Bronchial epithelial cell (primary cell): ENCODE data around the gene PTPN6. TPM values are rescaled to one million over a fixed set of nuclear protein-coding genes. Genes with fewer than 3 reads are reported as not detected.

Experiments used
- DNase-seq: peaks from one replicate; pipeline ENCODE4 v3.0.0-alpha.2; 2010; ENCODE audit warnings: low read depth
- FAIRE-seq: peaks from 2 replicates; lab custom pipeline; 2011; peaks lifted over from hg19 to GRCh38; lab: Jason Lieb, UNC
- H3K27me3 ChIP-seq: 2 replicates; pipeline ENCODE4 v1.5.1; 2011; ENCODE audit warnings: low read length; ENCODE audit not compliant: control insufficient read depth, insufficient read depth
- H3K36me3 ChIP-seq: 2 replicates; pipeline ENCODE4 v1.5.1; 2011; ENCODE audit warnings: low read length; ENCODE audit not compliant: control insufficient read depth, insufficient read depth
- H3K4me3 ChIP-seq: 2 replicates; pipeline ENCODE4 v1.5.1; 2011; ENCODE audit warnings: mild to moderate bottlenecking, low read depth, low read length, control low read depth
- total RNA-seq: library from RNA; depleted of rRNA; stranded (reverse); fragments of >200 nt; gene quantifications from 2 replicates; pipeline ENCODE4 v1.2.1, GENCODE V29; 2014
- TF ChIP-seq, protein P1 (sequence below): IDR thresholded peaks from 2 replicates; pipeline ENCODE4 v1.5.1; 2011; ENCODE audit warnings: mild to moderate bottlenecking, moderate library complexity, low read length, control low read depth, inconsistent platforms; ENCODE audit not compliant: insufficient read depth, severe bottlenecking

PTPN6 gene
- total RNA-seq, 1 donor from 2014 or later = 12.4 TPM

DNA sequence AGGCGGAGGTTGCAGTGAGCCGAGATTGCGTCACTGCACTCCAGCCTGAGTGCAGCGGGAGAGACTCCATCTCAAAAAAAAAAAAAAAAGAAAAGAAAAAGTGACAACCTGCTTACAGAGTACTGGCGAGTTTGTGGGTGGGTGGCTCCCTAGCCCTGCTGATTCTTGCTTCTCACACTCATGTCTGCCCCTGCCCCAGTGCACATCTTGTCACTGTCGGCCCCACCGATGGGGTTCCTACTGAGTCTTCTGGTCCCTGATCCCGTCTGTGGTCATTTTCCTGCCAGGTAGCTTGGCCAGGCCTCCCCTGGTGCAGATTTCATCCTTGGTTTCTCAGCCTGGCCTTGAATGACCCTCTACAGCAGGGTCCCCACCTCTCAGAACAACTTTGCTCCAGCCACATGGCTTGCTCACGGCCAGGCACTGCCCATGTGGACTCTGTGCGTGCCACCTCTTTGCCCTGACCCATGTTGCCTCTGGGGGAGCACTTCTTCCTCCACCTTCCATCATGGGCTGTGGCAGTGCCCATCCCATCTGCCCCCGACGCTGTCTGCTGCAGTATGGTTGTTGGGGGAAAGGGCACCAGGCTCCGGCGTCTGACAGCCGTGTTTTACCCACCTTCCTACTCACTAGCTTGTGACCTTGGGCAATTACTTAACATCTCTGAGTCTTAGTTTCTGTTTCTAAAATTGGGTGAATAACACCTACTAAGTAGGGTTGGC lies 2.1 kb upstream of the PTPN6 start:
- DNase-seq (no peak), FAIRE-seq (no peak)
- no peak overlapping the region for H3K4me3 ChIP-seq
- no peaks in the 10 kb centered on the region for H3K27me3 ChIP-seq
- TF ChIP-seq, protein P1, sequence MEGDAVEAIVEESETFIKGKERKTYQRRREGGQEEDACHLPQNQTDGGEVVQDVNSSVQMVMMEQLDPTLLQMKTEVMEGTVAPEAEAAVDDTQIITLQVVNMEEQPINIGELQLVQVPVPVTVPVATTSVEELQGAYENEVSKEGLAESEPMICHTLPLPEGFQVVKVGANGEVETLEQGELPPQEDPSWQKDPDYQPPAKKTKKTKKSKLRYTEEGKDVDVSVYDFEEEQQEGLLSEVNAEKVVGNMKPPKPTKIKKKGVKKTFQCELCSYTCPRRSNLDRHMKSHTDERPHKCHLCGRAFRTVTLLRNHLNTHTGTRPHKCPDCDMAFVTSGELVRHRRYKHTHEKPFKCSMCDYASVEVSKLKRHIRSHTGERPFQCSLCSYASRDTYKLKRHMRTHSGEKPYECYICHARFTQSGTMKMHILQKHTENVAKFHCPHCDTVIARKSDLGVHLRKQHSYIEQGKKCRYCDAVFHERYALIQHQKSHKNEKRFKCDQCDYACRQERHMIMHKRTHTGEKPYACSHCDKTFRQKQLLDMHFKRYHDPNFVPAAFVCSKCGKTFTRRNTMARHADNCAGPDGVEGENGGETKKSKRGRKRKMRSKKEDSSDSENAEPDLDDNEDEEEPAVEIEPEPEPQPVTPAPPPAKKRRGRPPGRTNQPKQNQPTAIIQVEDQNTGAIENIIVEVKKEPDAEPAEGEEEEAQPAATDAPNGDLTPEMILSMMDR = peak; percentile 1
- H3K36me3 ChIP-seq = peaks cover 2% of the 10 kb centered on the region

DNA sequence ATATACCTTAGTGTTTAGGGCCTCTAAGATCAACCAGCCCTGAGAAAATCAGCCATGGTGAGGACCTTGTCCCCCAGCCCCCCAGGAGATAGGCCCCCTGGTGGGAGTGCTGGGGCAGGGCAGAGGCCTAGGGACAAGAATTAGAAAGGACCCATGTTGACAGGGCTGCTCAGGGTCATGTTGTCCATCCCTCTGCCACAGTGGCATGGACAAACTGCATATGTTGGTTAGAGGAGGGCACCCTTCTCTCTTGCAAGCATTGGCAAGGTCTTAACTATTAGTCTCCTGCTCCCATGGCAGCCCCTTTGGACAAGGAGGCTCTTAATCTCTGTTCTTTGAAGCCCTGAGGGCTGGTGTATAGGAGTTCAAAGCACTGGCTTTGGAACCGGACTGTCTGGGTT lies 755 bp upstream of the PTPN6 start:
- H3K4me3 ChIP-seq = no peak overlapping the region
- FAIRE-seq (no peak), DNase-seq (no peak)
- TF ChIP-seq, protein P1 = no peak
- peaks cover 2% of the 10 kb centered on the region for H3K36me3 ChIP-seq
- no peaks in the 10 kb centered on the region for H3K27me3 ChIP-seq

DNA sequence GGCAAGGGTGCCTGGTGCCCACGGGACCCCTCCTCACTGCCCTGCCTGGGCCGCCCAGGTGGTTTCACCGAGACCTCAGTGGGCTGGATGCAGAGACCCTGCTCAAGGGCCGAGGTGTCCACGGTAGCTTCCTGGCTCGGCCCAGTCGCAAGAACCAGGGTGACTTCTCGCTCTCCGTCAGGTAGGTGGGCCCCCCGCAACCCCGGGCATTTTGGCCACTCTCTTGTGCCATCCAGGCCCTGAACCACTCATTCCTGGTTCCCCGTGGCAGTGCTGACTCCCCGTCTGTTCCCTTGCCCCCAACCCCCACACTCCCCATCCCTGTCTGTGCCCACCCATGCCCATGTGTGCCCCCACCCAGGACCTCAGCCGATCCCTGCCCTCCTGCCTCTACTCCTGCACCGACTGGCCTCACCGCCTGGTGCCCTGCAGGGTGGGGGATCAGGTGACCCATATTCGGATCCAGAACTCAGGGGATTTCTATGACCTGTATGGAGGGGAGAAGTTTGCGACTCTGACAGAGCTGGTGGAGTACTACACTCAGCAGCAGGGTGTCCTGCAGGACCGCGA lies 480 bp downstream of the PTPN6 start:
- Histone ChIP-seq H3K36me3 (peaks cover 4% of the 10 kb centered on the region), H3K27me3 (no peaks in the 10 kb centered on the region), H3K4me3 (no peak overlapping the region)
- TF ChIP-seq, protein P1 = no peak
- DNase-seq = no peak
- FAIRE-seq = no peak

DNA sequence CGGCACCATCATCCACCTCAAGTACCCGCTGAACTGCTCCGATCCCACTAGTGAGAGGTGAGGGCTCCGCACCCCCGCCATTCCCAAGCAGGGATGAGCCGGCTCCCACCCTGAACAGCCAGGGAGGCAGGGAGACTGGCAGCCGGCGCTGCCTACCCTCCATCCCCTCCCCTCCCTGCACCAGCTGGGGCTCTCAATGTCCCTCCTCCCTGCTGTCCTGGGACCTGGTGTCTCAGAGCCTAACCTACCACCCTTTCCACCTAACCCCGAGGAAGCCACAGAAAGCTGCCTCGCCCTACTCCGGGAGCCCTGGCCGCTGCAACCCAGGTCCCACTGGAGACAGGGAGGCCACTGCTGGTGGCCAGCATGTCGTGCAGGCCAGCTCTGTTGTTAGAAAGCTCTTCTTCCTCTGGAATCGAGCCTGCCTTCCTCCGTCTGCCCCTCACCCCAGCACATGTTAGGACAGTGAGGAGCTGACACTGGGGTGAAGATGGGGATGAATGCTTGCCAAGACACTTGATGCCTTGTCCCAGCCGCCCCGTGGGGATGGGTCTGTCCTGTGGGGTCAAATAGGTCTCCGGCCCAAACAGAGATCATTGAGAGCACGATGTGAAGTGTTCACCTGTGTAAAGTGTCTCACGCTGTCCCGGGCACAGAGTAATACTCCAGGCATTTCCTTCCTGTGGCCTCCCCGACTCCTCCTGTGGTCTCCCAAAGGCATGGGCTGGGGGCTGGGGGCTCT lies 1.1 kb downstream of the PTPN6 start:
- Histone ChIP-seq H3K27me3 (no peaks in the 10 kb centered on the region), H3K36me3 (peaks cover 6% of the 10 kb centered on the region), H3K4me3 (no peak overlapping the region)
- FAIRE-seq = peak; percentile 52
- TF ChIP-seq, protein P1 = no peak
- no peak for DNase-seq

DNA sequence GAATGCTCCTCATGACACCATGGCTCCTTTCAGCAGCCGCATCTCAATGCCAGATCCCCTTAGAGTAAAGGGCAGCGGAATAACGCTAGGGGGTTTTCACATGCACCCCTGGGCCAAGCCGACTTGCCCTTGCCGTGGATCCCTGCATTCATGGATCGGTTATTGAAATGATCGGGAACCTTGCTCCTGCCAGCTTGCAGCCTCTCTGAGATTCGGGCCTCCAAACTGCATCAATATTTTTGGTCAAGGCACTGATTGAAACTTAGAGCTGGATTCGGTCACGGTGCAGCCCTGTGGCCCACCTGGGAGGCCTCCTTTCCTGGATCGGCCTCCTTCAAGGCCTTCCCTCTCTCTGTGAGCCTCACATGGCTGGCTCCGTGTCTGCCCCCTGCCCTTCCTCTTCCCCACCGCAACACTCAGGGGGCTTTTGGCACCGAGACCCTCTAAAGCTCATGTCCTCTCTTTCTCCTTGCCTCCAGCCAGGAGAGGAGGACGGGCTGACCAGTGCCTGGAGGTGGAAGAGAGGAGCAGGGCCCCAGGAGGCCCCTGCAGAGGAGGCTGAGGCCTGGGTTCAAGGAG lies 1.8 kb downstream of the PTPN6 start:
- H3K27me3 ChIP-seq = no peaks in the 10 kb centered on the region
- TF ChIP-seq, protein P1 = no peak
- H3K4me3 ChIP-seq = no peak overlapping the region
- DNase-seq = no peak
- FAIRE-seq = no peak
- H3K36me3 ChIP-seq = peaks cover 6% of the 10 kb centered on the region
